Measurements from ENCODE around the gene PBRM1. TPM values are rescaled to one million over a fixed set of nuclear protein-coding genes. Genes with fewer than 3 reads are reported as not detected.

The PBRM1 gene
- 30.9 and 40.2 TPM in 2 replicates for total RNA-seq

DNA sequence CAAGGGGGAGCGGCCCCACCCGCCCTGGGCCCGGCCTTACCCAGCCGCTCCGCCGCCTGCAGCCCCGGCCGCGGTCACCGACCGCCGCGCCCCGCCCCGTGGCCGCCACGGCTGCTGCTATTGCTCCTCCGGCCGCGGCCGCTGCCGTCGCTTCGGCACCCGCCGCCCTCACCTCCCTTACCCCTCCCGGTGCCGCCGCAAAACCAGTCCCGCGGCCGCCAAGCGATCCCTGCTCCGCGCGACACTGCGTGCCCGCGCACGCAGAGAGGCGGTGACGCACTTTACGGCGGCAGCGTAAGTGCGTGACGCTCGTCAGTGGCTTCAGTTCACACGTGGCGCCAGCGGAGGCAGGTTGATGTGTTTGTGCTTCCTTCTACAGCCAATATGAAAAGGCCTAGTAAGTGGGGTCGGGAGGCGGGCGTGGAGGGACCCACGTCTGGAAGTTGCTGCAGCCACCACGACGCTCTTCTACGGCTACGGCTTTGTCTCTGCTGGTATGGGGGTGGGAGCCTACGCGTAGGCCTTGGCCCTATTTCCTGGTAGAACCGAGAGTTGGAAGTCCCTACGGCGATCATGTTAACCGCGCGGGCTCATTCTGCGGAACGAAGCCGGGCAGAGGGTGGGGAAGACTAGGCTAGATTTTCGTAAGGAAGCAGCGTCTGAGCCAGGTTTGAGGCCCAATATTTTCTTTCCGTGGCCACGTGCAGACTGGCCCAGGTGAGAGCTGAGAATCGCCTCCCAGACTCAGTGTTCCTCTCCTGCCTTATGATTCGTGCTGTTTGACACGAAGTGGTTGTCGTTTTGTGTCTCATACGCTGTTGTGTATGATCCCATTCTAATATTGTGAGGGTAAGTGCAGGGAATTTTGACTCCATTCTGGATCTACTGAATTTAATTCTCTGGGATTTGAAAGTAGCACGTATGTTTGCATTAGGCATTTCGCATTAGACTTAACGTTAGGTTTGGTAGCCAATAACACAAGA lies at the start of gene PBRM1, which contains the start of gene GNL3:
Gene PBRM1, minus strand, starts transcription at position 205 of the 983 bp plus-strand sequence.
Gene GNL3, plus strand, starts transcription at position 324 of the 983 bp plus-strand sequence. Its CDS starts 61 bp downstream, at position 385.

DNA sequence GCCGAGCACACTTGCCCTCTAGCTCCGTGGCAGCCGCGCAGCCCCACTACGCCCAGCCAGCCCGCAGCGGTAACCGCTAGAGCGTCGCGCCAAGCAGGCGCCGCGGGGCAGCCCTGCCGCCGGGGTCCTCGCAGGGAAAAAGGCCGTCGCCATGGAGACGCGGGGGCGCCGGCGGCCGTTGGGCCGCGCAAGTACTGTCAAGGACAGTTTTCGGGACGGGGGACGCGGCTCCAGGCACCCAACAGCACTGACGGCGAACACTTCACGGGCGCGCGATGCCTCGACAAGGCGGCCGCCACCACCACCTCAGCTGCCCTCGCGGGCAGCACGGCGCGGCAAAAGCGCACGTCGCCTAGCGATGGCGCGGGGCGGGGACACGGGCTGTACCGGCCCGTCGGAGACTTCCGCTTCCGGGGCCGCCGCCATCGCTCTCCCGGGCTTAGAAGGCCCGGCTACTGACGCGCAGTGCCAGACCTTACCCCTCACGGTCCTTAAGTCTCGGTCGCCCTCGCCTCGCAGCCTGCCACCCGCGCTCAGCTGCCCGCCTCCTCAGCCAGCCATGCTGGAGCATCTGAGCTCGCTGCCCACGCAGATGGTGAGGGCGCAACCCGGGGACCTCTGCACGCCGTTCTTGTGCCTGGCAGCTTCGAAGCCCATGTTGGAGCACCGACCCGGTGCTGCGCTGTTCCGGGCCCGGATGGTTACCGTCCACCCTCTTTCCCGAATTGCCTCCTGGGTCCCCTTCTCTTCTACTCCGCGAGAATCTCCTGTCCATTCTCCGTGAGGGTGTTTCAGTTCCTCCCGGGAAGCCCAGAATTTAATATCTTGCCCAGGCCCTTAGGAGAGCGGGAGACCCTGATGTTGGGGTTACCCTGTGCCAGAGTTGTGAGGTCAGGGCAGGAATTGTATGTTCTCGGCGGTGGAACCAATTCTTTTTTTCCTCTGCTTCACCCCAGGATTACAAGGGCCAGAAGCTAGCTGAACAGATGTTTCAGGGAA lies 20.3 kb upstream of the PBRM1 start, which contains the start of the genes GLT8D1 and SPCS1:
Gene GLT8D1, minus strand, starts transcription at position 104 of the 999 bp plus-strand sequence. CDS start 5,331 bp downstream, outside the sequence.
Gene SPCS1, plus strand, starts transcription at position 419 of the 999 bp plus-strand sequence. Its CDS starts 141 bp downstream, at position 560.

DNA sequence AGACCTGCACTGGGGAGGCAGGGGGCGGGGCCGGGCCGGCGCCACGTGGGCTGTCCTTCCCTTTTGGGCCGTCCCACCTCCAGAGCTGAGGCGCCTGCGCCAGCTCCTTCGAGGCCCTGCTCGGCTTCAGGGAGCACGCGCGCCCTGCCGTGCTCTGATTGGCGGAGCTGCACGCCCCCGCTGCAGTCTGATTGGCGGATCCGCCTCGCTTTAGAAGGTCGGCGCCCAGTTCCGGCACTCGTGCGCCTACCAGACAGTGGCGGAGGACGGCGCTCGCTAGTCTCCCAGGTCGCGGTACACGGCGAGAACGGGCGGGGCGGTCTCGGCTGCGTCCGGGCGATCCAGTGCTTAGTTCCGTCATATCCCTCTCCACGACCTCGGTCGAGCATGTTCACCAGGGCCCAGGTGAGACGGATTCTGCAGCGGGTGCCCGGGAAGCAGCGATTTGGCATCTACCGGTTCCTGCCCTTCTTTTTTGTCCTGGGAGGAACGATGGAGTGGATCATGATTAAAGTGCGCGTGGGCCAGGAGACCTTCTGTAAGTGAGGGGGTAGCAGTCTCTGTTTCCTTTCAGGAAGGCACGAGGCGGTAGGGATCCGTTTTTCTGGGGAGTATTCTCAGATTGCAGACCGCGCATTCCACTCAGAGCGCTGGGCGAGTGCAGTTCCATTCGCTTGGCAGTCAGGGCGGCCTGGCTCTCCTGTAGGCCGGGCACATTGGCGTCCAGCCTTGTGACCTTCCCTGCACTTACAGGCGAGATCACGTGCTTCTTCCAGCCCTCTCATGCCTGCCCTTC lies 149.1 kb downstream of the PBRM1 start, which contains the start of gene UQCC5:
Gene UQCC5, plus strand, starts transcription at position 237 of the 796 bp plus-strand sequence. Its CDS starts 151 bp downstream, at position 388.

DNA sequence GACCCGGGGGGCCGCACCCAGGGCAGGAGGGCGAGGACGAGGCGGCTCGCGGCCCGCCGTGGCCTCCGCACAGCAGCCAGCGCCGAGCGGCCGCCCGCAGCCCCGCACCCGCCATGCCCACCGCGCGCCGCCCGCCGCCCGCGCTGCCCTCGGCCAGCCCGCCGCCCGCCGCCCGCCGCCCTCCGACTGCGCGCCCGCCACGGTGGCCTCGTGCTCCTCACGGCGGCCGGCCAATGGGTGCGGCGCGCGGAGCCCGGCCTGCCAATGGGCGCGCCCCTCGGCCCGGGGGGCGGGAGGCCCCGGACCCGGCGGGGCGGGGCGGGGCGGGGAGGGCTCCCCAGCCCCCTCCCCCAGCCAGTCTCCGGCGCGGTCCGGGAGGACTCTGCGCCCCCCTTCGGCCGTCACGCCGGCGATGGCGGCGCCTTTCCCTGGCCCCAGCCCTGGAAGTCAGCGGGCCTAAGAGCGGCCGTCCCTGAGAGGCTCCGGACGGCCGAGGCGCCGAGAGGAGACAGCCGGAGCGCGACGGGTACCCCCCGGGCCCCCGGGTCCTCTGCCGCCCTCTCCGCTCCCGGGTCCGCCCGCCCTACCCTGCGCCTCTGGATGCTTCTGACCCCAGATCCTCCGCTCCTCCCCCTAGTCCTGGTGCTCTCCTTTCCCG lies 152.0 kb downstream of the PBRM1 start, which contains the start of gene NT5DC2:
Gene NT5DC2, minus strand, starts transcription at position 235 of the 658 bp plus-strand sequence. Its CDS starts 120 bp downstream, at position 115.

Other genes with a start within 250 kb of the PBRM1 start
- gene SEMA3G, start 240.8 kb downstream of the PBRM1 start, total RNA-seq = 0.13 and 0.40 TPM in 2 replicates
- 0.26 and 4.8 TPM in 2 replicates for gene TNNC1, start 231.9 kb downstream of the PBRM1 start, total RNA-seq
- 24.0 and 65.3 TPM in 2 replicates for gene NISCH, start 230.3 kb downstream of the PBRM1 start, total RNA-seq
- 0.39 and 0.80 TPM in 2 replicates for gene STAB1, start 190.6 kb downstream of the PBRM1 start, total RNA-seq
- 118 and 290 TPM in 2 replicates for gene NT5DC2, start 152.1 kb downstream of the PBRM1 start, total RNA-seq
- 0.91 TPM in 1 of 2 replicates, not detected in the other for gene UQCC5, start 149.3 kb downstream of the PBRM1 start, total RNA-seq
- gene GNL3, start 119 bp upstream of the PBRM1 start, total RNA-seq = 72.3 and 80.9 TPM in 2 replicates
- 88.7 and 115 TPM in 2 replicates for gene GLT8D1, start 19.9 kb upstream of the PBRM1 start, total RNA-seq
- 144 and 267 TPM in 2 replicates for gene SPCS1, start 20.2 kb upstream of the PBRM1 start, total RNA-seq
- gene NEK4, start 85.0 kb upstream of the PBRM1 start, total RNA-seq = 11.1 and 12.2 TPM in 2 replicates
- not detected in 2 replicates for gene ITIH1, start 91.7 kb upstream of the PBRM1 start, total RNA-seq
- 0.13 TPM in 1 of 2 replicates, not detected in the other for gene ITIH3, start 108.9 kb upstream of the PBRM1 start, total RNA-seq
- not detected in 2 replicates for gene ITIH4, start 144.8 kb upstream of the PBRM1 start, total RNA-seq
- gene MUSTN1, start 149.1 kb upstream of the PBRM1 start, total RNA-seq = 5.7 TPM in 1 of 2 replicates, not detected in the other
- 10.9 and 12.9 TPM in 2 replicates for gene STIMATE, start 211.6 kb upstream of the PBRM1 start, total RNA-seq